SK-N-SH treated with all-trans-retinoic acid at 6 μM for 48 hours (cell line): Measurements from ENCODE around the gene CHSY3.

ENCODE experiments used
- ATAC-seq: fragments of 200-7000 bp; cut with Tn5 transposase; 3 replicates; pipeline ENCODE4 v1.9.1; 2020; ENCODE audit warnings: mild to moderate bottlenecking, moderate library complexity
- ARNTL ChIP-seq: fragments of 450-650 bp; formaldehyde crosslinking; IDR thresholded peaks from 2 replicates; pipeline ENCODE4 v1.5.0; 2020; ENCODE audit warnings: low read depth, mild to moderate bottlenecking, moderate library complexity, borderline replicate concordance
- BACH2 ChIP-seq: fragments of 250-450 bp; sonication (Bioruptor Pico); IDR thresholded peaks from 2 replicates; pipeline ENCODE4 v1.9.0; 2021; ENCODE audit warnings: mild to moderate bottlenecking, borderline replicate concordance
- ESRRG ChIP-seq: fragments of 250-450 bp; sonication (Bioruptor Pico); IDR thresholded peaks from 2 replicates; pipeline ENCODE4 v1.6.1; 2021; ENCODE audit warnings: mild to moderate bottlenecking
- GLIS3 ChIP-seq: fragments of 250-450 bp; sonication (Bioruptor Pico); IDR thresholded peaks from 2 replicates; pipeline ENCODE4 v1.5.0; 2020; ENCODE audit warnings: mild to moderate bottlenecking, moderate library complexity
- ISL1 ChIP-seq: fragments of 250-450 bp; sonication (Bioruptor Pico); IDR thresholded peaks from 2 replicates; pipeline ENCODE4 v2.1.2; 2022; ENCODE audit warnings: mild to moderate bottlenecking, moderate library complexity
- OSR1 ChIP-seq: fragments of 250-450 bp; sonication (Bioruptor Pico); IDR thresholded peaks from 2 replicates; pipeline ENCODE4 v1.8.0; 2022; ENCODE audit warnings: moderate library complexity, mild to moderate bottlenecking, inconsistent platforms
- PPARA ChIP-seq: fragments of 250-450 bp; sonication (Bioruptor Pico); IDR thresholded peaks from 2 replicates; pipeline ENCODE4 v1.5.0; 2020; ENCODE audit warnings: mild to moderate bottlenecking, borderline replicate concordance
- RARB ChIP-seq: fragments of 250-450 bp; sonication (Bioruptor Pico); IDR thresholded peaks from 2 replicates; pipeline ENCODE4 v1.8.0; 2021; ENCODE audit warnings: mild to moderate bottlenecking, moderate library complexity
- SNAI2 ChIP-seq: fragments of 250-450 bp; sonication (Bioruptor Pico); IDR thresholded peaks from 2 replicates; pipeline ENCODE4 v1.5.0; 2020; ENCODE audit warnings: mild to moderate bottlenecking, moderate library complexity
- TCF4 ChIP-seq: fragments of 250-450 bp; sonication (Bioruptor Pico); IDR thresholded peaks from 2 replicates; pipeline ENCODE4 v1.8.0; 2021; ENCODE audit warnings: mild to moderate bottlenecking, moderate library complexity, borderline replicate concordance
- TOX ChIP-seq: fragments of 250-450 bp; sonication (Bioruptor Pico); IDR thresholded peaks from 2 replicates; pipeline ENCODE4 v1.8.0; 2021; ENCODE audit warnings: mild to moderate bottlenecking, moderate library complexity, borderline replicate concordance
- ZC3H10 ChIP-seq: fragments of 250-450 bp; sonication (Bioruptor Pico); IDR thresholded peaks from 2 replicates; pipeline ENCODE4 v1.5.1; 2021; ENCODE audit warnings: mild to moderate bottlenecking, moderate library complexity
- ZFP3 ChIP-seq: fragments of 250-450 bp; sonication (Bioruptor Pico); IDR thresholded peaks from 2 replicates; pipeline ENCODE4 v1.5.0; 2020; ENCODE audit warnings: mild to moderate bottlenecking, moderate library complexity
- ZNF565 ChIP-seq: fragments of 450-650 bp; formaldehyde crosslinking; conservative IDR thresholded peaks from 2 replicates; pipeline ENCODE4 v1.5.0; 2020; ENCODE audit warnings: low read depth, mild to moderate bottlenecking, moderate library complexity
- ZNF70 ChIP-seq: fragments of 450-650 bp; formaldehyde crosslinking; IDR thresholded peaks from 2 replicates; pipeline ENCODE4 v1.5.0; 2020; ENCODE audit warnings: mild to moderate bottlenecking, moderate library complexity
- ZNF8 ChIP-seq: fragments of 450-650 bp; formaldehyde crosslinking; IDR thresholded peaks from 2 replicates; pipeline ENCODE4 v1.5.0; 2020; ENCODE audit warnings: mild to moderate bottlenecking, moderate library complexity
- TF ChIP-seq, protein P1 (sequence below): fragments of 250-450 bp; sonication (Bioruptor Pico); IDR thresholded peaks from 2 replicates; pipeline ENCODE4 v1.8.0; 2021; ENCODE audit warnings: low read depth, mild to moderate bottlenecking, moderate library complexity, borderline replicate concordance
- TF ChIP-seq, protein P2 (sequence below): fragments of 250-450 bp; sonication (Bioruptor Pico); IDR thresholded peaks from 2 replicates; pipeline ENCODE4 v1.5.1; 2021; ENCODE audit warnings: mild to moderate bottlenecking, moderate library complexity
- TF ChIP-seq, protein P3 (sequence below): fragments of 250-450 bp; sonication (Bioruptor Pico); IDR thresholded peaks from 2 replicates; pipeline ENCODE4 v1.5.0; 2020; ENCODE audit warnings: mild to moderate bottlenecking, moderate library complexity
- TF ChIP-seq, protein P4 (sequence below): fragments of 250-450 bp; sonication (Bioruptor Pico); IDR thresholded peaks from 2 replicates; pipeline ENCODE4 v1.5.1; 2020; ENCODE audit warnings: low read depth, mild to moderate bottlenecking, moderate library complexity

CHSY3 gene

DNA sequence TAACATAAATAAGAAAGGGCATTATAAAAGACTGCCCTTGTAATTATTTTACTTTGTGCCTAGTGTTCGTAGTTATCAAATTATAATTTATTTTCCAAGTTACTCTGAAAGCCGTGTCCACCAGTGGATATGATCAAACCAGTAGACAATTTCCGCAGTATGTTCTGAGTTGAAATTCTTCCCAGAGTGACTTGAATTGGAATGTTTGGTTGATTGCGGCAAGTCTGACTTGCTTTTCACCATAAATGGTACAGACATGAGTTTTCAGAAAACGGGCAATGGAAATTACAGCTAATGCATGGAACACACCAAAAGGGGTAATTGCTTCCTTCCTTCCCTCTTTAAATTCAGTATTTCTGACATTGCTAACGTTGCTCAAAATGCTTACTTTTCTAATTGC, 56.6 kb downstream of the CHSY3 start:
- TF ChIP-seq ZNF565 (CRISPR knock-in tag) (no peak), RARB (CRISPR knock-in tag) (no peak), TOX (CRISPR knock-in tag) (no peak), ARNTL (CRISPR knock-in tag) (no peak), ZNF8 (CRISPR knock-in tag) (no peak), PPARA (CRISPR knock-in tag) (no peak), ZFP3 (CRISPR knock-in tag) (no peak), ZC3H10 (CRISPR knock-in tag) (no peak)
- TF ChIP-seq, protein P1, sequence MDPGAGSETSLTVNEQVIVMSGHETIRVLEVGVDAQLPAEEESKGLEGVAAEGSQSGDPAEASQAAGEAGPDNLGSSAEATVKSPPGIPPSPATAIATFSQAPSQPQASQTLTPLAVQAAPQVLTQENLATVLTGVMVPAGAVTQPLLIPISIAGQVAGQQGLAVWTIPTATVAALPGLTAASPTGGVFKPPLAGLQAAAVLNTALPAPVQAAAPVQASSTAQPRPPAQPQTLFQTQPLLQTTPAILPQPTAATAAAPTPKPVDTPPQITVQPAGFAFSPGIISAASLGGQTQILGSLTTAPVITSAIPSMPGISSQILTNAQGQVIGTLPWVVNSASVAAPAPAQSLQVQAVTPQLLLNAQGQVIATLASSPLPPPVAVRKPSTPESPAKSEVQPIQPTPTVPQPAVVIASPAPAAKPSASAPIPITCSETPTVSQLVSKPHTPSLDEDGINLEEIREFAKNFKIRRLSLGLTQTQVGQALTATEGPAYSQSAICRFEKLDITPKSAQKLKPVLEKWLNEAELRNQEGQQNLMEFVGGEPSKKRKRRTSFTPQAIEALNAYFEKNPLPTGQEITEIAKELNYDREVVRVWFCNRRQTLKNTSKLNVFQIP (CRISPR knock-in tag) = no peak
- ATAC-seq = no peak

DNA sequence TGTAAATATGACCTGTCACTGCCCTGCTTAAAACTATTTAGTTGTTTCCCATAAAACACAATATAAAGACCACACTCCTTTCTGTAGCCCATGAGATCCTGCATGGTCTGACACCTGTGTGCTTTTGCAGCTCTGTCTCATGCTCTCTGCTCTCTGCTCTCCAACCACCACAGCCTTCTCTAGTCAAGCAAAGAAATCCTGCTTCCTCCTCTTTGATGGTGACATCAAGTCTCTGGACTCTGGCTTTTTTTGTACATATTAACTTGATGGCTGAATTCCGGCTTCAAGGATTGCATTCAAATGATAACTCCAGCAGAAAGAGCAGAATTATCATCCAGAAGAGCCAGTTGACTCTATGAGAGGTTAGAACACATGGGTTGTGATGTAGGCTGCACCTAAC, 58.2 kb downstream of the CHSY3 start:
- no peak for TF ChIP-seq RARB (CRISPR knock-in tag)
- no peak for TF ChIP-seq ZFP3 (CRISPR knock-in tag)
- TF ChIP-seq, all 23 proteins: peak for 0
- no peak for ATAC-seq

DNA sequence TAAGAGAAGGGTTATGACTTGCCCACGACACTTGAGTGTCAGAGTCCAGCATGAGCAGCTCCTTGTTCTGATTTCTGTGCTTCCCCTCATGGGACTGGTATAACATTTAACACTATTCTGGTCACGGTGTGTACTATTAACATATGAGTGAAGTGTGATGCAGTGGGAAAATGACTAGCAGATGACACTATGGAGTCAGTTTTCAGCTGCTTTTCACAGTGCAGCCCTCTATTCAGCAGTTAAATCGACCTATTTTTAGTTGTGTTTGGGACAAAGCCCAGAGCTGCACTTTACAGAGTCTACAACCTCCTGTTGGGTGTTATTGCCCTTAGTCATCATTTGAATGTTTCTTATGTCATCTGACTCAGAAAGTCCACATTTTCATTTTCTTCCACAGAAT, 59.1 kb downstream of the CHSY3 start:
- no peak for ATAC-seq
- no peak for TF ChIP-seq OSR1 (CRISPR knock-in tag)
- no peak for TF ChIP-seq GLIS3 (CRISPR knock-in tag)
- TF ChIP-seq, protein P1 (CRISPR knock-in tag) = no peak

DNA sequence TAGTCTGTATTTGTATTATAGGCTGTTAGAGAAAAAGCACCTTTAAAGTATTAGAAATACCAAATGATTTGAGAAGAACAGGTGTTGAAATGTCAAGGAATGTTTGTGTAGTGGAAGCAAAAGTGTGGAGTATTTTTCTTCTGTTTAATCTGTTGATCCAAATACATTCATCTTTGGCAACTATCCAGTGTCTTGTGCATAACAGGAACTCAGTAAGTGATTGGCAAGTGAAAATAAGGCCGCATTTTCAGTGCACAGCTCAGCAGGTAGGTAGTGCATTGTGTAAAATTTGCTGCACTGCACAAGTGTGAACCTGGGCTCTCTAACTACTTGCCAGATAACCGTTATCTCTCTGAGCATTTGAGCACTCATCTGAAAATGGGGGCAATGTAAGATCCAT, 61.8 kb downstream of the CHSY3 start:
- TF ChIP-seq OSR1 (CRISPR knock-in tag) (no peak), SNAI2 (CRISPR knock-in tag) (no peak), ESRRG (no peak), ZFP3 (CRISPR knock-in tag) (no peak), ZNF8 (CRISPR knock-in tag) (no peak)
- TF ChIP-seq, protein P2, sequence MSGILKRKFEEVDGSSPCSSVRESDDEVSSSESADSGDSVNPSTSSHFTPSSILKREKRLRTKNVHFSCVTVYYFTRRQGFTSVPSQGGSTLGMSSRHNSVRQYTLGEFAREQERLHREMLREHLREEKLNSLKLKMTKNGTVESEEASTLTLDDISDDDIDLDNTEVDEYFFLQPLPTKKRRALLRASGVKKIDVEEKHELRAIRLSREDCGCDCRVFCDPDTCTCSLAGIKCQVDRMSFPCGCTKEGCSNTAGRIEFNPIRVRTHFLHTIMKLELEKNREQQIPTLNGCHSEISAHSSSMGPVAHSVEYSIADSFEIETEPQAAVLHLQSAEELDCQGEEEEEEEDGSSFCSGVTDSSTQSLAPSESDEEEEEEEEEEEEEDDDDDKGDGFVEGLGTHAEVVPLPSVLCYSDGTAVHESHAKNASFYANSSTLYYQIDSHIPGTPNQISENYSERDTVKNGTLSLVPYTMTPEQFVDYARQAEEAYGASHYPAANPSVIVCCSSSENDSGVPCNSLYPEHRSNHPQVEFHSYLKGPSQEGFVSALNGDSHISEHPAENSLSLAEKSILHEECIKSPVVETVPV (CRISPR knock-in tag) = no peak
- TF ChIP-seq, protein P3, sequence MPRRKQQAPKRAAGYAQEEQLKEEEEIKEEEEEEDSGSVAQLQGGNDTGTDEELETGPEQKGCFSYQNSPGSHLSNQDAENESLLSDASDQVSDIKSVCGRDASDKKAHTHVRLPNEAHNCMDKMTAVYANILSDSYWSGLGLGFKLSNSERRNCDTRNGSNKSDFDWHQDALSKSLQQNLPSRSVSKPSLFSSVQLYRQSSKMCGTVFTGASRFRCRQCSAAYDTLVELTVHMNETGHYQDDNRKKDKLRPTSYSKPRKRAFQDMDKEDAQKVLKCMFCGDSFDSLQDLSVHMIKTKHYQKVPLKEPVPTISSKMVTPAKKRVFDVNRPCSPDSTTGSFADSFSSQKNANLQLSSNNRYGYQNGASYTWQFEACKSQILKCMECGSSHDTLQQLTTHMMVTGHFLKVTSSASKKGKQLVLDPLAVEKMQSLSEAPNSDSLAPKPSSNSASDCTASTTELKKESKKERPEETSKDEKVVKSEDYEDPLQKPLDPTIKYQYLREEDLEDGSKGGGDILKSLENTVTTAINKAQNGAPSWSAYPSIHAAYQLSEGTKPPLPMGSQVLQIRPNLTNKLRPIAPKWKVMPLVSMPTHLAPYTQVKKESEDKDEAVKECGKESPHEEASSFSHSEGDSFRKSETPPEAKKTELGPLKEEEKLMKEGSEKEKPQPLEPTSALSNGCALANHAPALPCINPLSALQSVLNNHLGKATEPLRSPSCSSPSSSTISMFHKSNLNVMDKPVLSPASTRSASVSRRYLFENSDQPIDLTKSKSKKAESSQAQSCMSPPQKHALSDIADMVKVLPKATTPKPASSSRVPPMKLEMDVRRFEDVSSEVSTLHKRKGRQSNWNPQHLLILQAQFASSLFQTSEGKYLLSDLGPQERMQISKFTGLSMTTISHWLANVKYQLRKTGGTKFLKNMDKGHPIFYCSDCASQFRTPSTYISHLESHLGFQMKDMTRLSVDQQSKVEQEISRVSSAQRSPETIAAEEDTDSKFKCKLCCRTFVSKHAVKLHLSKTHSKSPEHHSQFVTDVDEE (CRISPR knock-in tag) = no peak
- no peak for ATAC-seq

DNA sequence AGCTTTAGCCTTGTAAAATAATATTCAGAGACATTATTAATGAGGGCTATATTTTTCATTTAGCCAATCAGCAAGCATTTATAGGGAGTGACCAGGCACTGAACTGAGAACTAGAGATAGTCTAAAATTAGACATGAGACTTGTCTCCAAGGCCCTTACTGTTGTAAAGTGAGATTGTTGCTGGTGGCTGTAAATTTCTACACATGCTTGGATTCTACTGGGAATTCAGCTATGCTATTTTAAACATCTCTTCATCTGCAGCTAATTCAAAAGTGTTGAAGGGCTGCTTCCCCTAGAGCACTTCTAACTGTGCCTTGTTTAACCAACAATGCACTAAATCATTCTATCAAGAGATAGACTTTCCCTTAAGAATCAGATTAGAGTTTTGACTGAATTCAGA, 67.4 kb downstream of the CHSY3 start:
- no peak for TF ChIP-seq ISL1 (CRISPR knock-in tag)
- no peak for TF ChIP-seq ESRRG
- no peak for TF ChIP-seq ZNF565 (CRISPR knock-in tag)
- TF ChIP-seq SNAI2 (CRISPR knock-in tag) = no peak
- no peak for TF ChIP-seq OSR1 (CRISPR knock-in tag)
- no peak for TF ChIP-seq ZC3H10 (CRISPR knock-in tag)
- TF ChIP-seq, protein P2 (CRISPR knock-in tag) = no peak
- TF ChIP-seq ZNF70 = no peak
- TF ChIP-seq GLIS3 (CRISPR knock-in tag) = no peak
- no peak for TF ChIP-seq ZFP3 (CRISPR knock-in tag)
- TF ChIP-seq, protein P4, sequence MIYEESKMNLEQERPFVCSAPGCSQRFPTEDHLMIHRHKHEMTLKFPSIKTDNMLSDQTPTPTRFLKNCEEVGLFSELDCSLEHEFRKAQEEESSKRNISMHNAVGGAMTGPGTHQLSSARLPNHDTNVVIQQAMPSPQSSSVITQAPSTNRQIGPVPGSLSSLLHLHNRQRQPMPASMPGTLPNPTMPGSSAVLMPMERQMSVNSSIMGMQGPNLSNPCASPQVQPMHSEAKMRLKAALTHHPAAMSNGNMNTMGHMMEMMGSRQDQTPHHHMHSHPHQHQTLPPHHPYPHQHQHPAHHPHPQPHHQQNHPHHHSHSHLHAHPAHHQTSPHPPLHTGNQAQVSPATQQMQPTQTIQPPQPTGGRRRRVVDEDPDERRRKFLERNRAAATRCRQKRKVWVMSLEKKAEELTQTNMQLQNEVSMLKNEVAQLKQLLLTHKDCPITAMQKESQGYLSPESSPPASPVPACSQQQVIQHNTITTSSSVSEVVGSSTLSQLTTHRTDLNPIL (CRISPR knock-in tag) = no peak
- no peak for TF ChIP-seq TCF4 (CRISPR knock-in tag)
- no peak for TF ChIP-seq BACH2 (CRISPR knock-in tag)
- TF ChIP-seq ARNTL (CRISPR knock-in tag) = no peak
- no peak for ATAC-seq
